SK-N-SH (cell line): ENCODE data around the gene WDR77.

Source experiments
- CTCF ChIP-seq: fragments of 200-600 bp; sonication (generic); IDR thresholded peaks from 2 replicates; pipeline ENCODE4 v1.6.1; 2017; ENCODE audit warnings: antibody characterized with exemption, mild to moderate bottlenecking, moderate library complexity
- ELF1 ChIP-seq: IDR thresholded peaks from 2 replicates; pipeline ENCODE4 v1.4.0; 2012
- EZH2phosphoT487 ChIP-seq: fragments of 200-600 bp; sonication (generic); IDR thresholded peaks from 2 replicates; pipeline ENCODE4 v1.6.1; 2017; ENCODE audit warnings: low read depth, mixed run types, mild to moderate bottlenecking, antibody characterized with exemption, moderate library complexity, borderline replicate concordance
- FOXJ3 ChIP-seq: sonication (generic); formaldehyde crosslinking; IDR thresholded peaks from 2 replicates; pipeline ENCODE4 v1.5.1; 2020; ENCODE audit warnings: mild to moderate bottlenecking, missing genetic modification reagents
- JUND ChIP-seq: IDR thresholded peaks from 2 replicates; pipeline ENCODE4 v1.4.0; 2012
- MEF2A ChIP-seq: IDR thresholded peaks from 2 replicates; pipeline ENCODE4 v1.4.0; 2012; ENCODE audit warnings: low read depth, borderline replicate concordance
- POLR2AphosphoS5 ChIP-seq: IDR thresholded peaks from 2 replicates; pipeline ENCODE4 v1.6.1; 2012; ENCODE audit warnings: low read depth, low read length
- RXRA ChIP-seq: IDR thresholded peaks from 2 replicates; pipeline ENCODE4 v1.4.0; 2012; ENCODE audit warnings: low read depth, mild to moderate bottlenecking, borderline replicate concordance

GRCh38 chr1:111422546-111423391, 26.3 kb downstream of the WDR77 start:
- TF ChIP-seq CTCF: no peak
- no peak for TF ChIP-seq RXRA
- no peak for TF ChIP-seq JUND
- TF ChIP-seq FOXJ3: no peak
- no peak for TF ChIP-seq MEF2A
- TF ChIP-seq POLR2AphosphoS5: no peak
- TF ChIP-seq ELF1: no peak
- TF ChIP-seq EZH2phosphoT487: no peak
